ENCODE measurements around the gene MAPRE2. TPM values are rescaled to one million over a fixed set of nuclear protein-coding genes. Genes with fewer than 3 reads are reported as not detected.

The MAPRE2 gene
- total RNA-seq, 2 donors from 2014 or later: 31.8 to 54.2 TPM

DNA sequence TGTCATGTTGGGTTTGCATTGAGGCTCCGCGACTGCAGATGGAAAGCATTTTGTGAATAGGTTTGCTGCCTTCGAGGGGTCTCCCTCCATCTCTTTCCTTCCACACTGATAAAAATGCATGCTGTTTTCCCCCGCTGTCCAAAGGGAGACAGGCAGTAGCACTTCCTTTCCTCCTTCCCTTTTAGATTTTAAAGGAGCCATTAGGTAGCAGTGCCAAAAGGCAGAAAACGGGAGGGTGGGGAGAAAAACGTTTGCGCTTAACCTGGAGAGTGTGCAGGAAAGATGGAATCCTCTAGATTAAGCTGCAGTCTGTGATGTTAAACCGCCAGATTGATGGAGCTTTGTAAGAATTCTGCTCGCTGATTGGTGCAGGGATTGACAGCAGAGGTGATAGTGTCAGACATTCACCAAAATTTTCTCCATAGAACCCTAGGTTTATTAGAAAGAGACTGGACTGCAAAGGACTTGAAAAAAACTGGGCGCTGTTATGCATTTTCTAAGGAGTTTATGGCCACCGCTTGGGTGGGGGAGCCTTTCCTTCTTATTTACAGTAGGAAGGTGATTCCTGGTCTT is 688 bp downstream of the MAPRE2 start:
- Histone ChIP-seq H3K9me3 (no peaks in the 10 kb centered on the region), H3K36me3 (no peaks in the 10 kb centered on the region), H3K4me3 (peak overlapping the region; percentile 79), H3K27ac (peak overlapping the region; percentile 61 to 66), H3K4me1 (ENCODE audit: control insufficient read depth in 1 of 2, low read depth in 2 of 2) (peaks cover 18 to 52% of the 10 kb centered on the region in 2 donors), H3K27me3 (replicated peaks; ENCODE audit: insufficient read depth) (no peaks in the 10 kb centered on the region)
- no peak for ATAC-seq (ENCODE audit: insufficient number of reproducible peaks, low FRiP score, low read depth)
- TF ChIP-seq, protein P1, sequence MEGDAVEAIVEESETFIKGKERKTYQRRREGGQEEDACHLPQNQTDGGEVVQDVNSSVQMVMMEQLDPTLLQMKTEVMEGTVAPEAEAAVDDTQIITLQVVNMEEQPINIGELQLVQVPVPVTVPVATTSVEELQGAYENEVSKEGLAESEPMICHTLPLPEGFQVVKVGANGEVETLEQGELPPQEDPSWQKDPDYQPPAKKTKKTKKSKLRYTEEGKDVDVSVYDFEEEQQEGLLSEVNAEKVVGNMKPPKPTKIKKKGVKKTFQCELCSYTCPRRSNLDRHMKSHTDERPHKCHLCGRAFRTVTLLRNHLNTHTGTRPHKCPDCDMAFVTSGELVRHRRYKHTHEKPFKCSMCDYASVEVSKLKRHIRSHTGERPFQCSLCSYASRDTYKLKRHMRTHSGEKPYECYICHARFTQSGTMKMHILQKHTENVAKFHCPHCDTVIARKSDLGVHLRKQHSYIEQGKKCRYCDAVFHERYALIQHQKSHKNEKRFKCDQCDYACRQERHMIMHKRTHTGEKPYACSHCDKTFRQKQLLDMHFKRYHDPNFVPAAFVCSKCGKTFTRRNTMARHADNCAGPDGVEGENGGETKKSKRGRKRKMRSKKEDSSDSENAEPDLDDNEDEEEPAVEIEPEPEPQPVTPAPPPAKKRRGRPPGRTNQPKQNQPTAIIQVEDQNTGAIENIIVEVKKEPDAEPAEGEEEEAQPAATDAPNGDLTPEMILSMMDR (IDR thresholded peaks at IDR 0.05): no peak
- no peak for DNase-seq (ENCODE audit: low spot score)

DNA sequence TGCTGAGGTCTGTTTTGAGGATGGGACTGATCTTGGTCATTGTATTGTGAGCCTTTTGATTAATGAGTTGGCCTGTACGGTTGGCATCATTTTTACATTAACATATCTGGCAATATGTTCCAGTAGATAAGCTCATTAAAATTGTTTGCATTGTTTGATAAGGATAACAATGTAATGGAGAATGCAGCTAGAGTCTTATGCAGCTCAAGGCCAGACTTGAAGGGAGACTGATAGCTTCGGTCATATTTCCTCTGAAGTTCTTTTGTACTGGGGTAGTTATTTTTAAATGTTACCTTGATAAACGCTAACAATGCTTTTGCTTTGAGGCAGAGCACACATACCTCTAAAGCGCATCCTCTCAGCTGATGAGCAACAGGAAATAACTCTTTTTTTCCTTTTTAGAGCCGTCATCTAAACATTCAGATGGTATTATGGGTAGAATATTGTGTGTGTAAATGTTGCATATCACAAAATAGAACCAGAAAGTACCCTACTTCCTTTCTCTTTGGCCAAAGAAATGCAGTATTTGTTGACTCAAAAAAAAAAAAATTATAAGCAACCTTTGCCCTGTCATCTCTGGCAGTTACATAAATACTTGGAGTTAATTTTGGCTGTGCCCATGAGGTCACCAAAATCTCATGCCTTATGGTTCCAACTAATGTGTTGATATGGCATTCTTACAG is 1.3 kb downstream of the MAPRE2 start:
- Histone ChIP-seq H3K9me3 (no peaks in the 10 kb centered on the region), H3K27me3 (replicated peaks; ENCODE audit: insufficient read depth) (no peaks in the 10 kb centered on the region), H3K4me1 (ENCODE audit: control insufficient read depth in 1 of 2, low read depth in 2 of 2) (peaks cover 18 to 52% of the 10 kb centered on the region in 2 donors), H3K36me3 (no peaks in the 10 kb centered on the region), H3K27ac (peak overlapping the region in 1 of 2 donors; percentile 66), H3K4me3 (peak overlapping the region; percentile 79)
- no peak for DNase-seq (ENCODE audit: low spot score)
- TF ChIP-seq, protein P1 (IDR thresholded peaks at IDR 0.05): no peak
- ATAC-seq (ENCODE audit: insufficient number of reproducible peaks, low FRiP score, low read depth): no peak

- peaks cover 18 to 52% of the 10 kb centered on the region in 2 donors for H3K4me1 ChIP-seq (ENCODE audit: control insufficient read depth in 1 of 2, low read depth in 2 of 2)
- TF ChIP-seq, protein P1 (IDR thresholded peaks at IDR 0.05): no peak
- no peaks in the 10 kb centered on the region for H3K36me3 ChIP-seq
- ATAC-seq (ENCODE audit: insufficient number of reproducible peaks, low FRiP score, low read depth) (no peak), DNase-seq (ENCODE audit: low spot score) (no peak)
- H3K27ac ChIP-seq: peak overlapping the region in 1 of 2 donors; percentile 66
- no peaks in the 10 kb centered on the region for H3K27me3 ChIP-seq (replicated peaks; ENCODE audit: insufficient read depth)
- H3K4me3 ChIP-seq: peak overlapping the region; percentile 79
- H3K9me3 ChIP-seq: no peaks in the 10 kb centered on the region
Observed at GRCh38 chr18:35043207-35043606, 2.0 kb downstream of the MAPRE2 start.

GRCh38 chr18:35045121-35045520 is 3.9 kb downstream of the MAPRE2 start:
- H3K4me1 ChIP-seq (ENCODE audit: control insufficient read depth in 1 of 2, low read depth in 2 of 2): peaks cover 23 to 66% of the 10 kb centered on the region in 2 donors

GRCh38 chr18:35045806-35046205 is 4.6 kb downstream of the MAPRE2 start:
- ATAC-seq (ENCODE audit: insufficient number of reproducible peaks, low FRiP score, low read depth) (no peak), DNase-seq (ENCODE audit: low spot score) (no peak)
- H3K36me3 ChIP-seq: no peaks in the 10 kb centered on the region
- peaks cover 24 to 65% of the 10 kb centered on the region in 2 donors for H3K4me1 ChIP-seq (ENCODE audit: control insufficient read depth in 1 of 2, low read depth in 2 of 2)
- no peaks in the 10 kb centered on the region for H3K27me3 ChIP-seq (replicated peaks; ENCODE audit: insufficient read depth)
- no peak overlapping the region for H3K4me3 ChIP-seq
- no peaks in the 10 kb centered on the region for H3K9me3 ChIP-seq
- H3K27ac ChIP-seq: no peak overlapping the region
- TF ChIP-seq, protein P1 (IDR thresholded peaks at IDR 0.05): no peak

More at GRCh38 chr18:35045121-35045520, 3.9 kb downstream of the MAPRE2 start:
- DNase-seq (ENCODE audit: low spot score) (no peak), ATAC-seq (ENCODE audit: insufficient number of reproducible peaks, low FRiP score, low read depth) (no peak)
- H3K4me3 ChIP-seq: no peak overlapping the region
- no peak overlapping the region for H3K27ac ChIP-seq
- H3K9me3 ChIP-seq: no peaks in the 10 kb centered on the region
- H3K27me3 ChIP-seq (replicated peaks; ENCODE audit: insufficient read depth): no peaks in the 10 kb centered on the region
- TF ChIP-seq, protein P1 (IDR thresholded peaks at IDR 0.05): no peak
- no peaks in the 10 kb centered on the region for H3K36me3 ChIP-seq

Data from thoracic aorta (tissue), 2 donors.